Keratinocyte (primary cell): Measurements from ENCODE around the gene KCNJ6.

Source experiments
- EZH2 ChIP-seq: IDR thresholded peaks from one replicate; pipeline ENCODE4 v1.6.1; 2012; ENCODE audit warnings: inconsistent platforms, mild to moderate bottlenecking, low read length, moderate library complexity
- TF ChIP-seq, protein P1 (sequence below), 3 experiments: IDR thresholded peaks in 1 of 3; conservative IDR thresholded peaks in 1 of 3; optimal IDR thresholded peaks in 1 of 3; 2 replicates in 2 of 3; 3 replicates in 1 of 3; pipeline versions ENCODE3 to v1.5.1; 2011; ENCODE audit warnings: low read length in 3 of 3, mild to moderate bottlenecking in 3 of 3, moderate library complexity in 2 of 3, control low read depth in 1 of 3, inconsistent platforms in 1 of 3; ENCODE audit not compliant: insufficient read depth in 2 of 3; ENCODE audit errors: extremely low read depth in 1 of 3

DNA sequence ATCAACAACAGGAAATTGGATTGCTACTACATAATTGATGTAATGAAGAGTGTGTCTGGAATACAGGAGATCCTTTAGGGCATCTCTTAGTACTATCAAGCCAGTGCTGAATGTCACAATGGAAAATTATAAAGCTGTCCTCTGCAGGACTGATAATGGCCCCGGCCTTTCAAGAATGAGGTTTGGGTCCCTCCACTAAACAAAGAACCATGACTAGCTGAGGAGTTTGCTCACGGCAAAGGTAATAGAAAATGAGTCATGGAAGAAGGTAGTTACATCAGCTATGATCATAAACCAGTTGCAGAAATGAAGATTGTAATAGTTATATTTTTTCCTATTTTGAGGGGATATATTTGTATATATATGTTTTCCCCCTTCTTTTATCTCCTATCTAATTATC is 145.8 kb downstream of the KCNJ6 start:
- TF ChIP-seq EZH2: no peak
- TF ChIP-seq, protein P1, sequence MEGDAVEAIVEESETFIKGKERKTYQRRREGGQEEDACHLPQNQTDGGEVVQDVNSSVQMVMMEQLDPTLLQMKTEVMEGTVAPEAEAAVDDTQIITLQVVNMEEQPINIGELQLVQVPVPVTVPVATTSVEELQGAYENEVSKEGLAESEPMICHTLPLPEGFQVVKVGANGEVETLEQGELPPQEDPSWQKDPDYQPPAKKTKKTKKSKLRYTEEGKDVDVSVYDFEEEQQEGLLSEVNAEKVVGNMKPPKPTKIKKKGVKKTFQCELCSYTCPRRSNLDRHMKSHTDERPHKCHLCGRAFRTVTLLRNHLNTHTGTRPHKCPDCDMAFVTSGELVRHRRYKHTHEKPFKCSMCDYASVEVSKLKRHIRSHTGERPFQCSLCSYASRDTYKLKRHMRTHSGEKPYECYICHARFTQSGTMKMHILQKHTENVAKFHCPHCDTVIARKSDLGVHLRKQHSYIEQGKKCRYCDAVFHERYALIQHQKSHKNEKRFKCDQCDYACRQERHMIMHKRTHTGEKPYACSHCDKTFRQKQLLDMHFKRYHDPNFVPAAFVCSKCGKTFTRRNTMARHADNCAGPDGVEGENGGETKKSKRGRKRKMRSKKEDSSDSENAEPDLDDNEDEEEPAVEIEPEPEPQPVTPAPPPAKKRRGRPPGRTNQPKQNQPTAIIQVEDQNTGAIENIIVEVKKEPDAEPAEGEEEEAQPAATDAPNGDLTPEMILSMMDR (optimal IDR thresholded peaks at IDR 0.05 in 1 of 3, IDR thresholded peaks at IDR 0.05 in 1 of 3, conservative IDR thresholded peaks at IDR 0.05 in 1 of 3; ENCODE audit: extremely low read depth in 1 of 3, insufficient read depth in 2 of 3, low read length in 3 of 3): no peak
